GM20000 (cell line): ENCODE measurements around the gene NCK2.

Experiments used
- DNase-seq: peaks from one replicate; pipeline ENCODE4 v3.0.0; 2012; ENCODE audit warnings: low spot score
- CTCF ChIP-seq: IDR thresholded peaks from 2 replicates; pipeline ENCODE4 v1.5.1; 2012; ENCODE audit warnings: mild to moderate bottlenecking, control low read depth; ENCODE audit errors: extremely low read depth, missing control alignments

NCK2 gene

GRCh38 chr2:105836840-105837692 lies 92.4 kb downstream of the NCK2 start:
- TF ChIP-seq CTCF, result no peak

GRCh38 chr2:105839793-105840192 lies 95.1 kb downstream of the NCK2 start:
- no peak for TF ChIP-seq CTCF
- DNase-seq, result no peak

More at GRCh38 chr2:105836840-105837692, 92.4 kb downstream of the NCK2 start:
- DNase-seq, result no peak

DNA sequence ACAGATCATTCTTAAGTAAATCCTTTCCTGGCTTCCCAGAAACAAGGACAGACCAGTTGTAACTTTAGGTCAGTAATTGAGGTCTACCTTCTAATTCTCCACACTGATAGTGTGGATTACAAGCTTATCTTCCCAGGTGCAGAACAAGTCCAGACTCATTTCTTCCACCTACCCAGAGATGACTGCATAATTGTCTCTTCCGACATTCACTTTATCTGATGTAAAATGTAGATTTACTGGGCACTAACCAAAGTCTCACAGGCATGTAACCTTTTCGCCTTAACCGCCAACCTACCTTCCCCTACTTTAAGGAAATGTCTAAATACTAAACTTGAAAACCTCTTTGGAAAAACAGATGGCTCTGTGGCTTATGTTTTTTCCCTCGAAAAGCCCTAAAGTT lies 96.2 kb downstream of the NCK2 start:
- DNase-seq, result no peak
- no peak for TF ChIP-seq CTCF

- TF ChIP-seq CTCF, result no peak
- no peak for DNase-seq
Measured at GRCh38 chr2:105841551-105841950, 96.8 kb downstream of the NCK2 start.

DNA sequence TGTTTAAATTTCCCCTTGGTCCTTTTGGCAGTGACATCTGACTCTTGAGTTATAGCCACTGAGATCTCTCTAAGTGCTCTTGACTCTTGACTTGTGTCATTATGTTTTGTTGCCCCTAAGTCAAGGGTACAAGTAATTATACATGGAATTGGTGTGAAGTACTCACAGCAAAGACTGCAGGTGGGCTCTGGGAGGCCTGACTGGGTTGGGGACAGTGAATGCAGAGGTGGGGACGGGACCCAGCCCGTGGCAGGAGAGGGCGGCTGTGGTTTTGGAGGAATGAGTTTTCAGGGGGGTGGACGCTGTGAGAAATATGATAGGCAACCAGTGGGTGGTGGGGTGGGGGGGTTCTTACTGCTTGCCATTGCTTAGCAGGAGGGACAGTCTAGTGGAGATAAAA lies 97.8 kb downstream of the NCK2 start:
- no peak for DNase-seq

GRCh38 chr2:105843476-105844374 lies 99.0 kb downstream of the NCK2 start:
- no peak for TF ChIP-seq CTCF
- no peak for DNase-seq

More for the DNA sequence above, 97.8 kb downstream of the NCK2 start:
- TF ChIP-seq CTCF, result no peak

GRCh38 chr2:105845976-105846375 lies 101.3 kb downstream of the NCK2 start:
- DNase-seq, result no peak
- no peak for TF ChIP-seq CTCF
